PC-9 (cell line): ENCODE data around the gene GBA2.

Source experiments
- EZH2 ChIP-seq: fragments of 200-600 bp; sonication (generic); IDR thresholded peaks from 2 replicates; pipeline ENCODE4 v1.8.0; 2017; ENCODE audit warnings: antibody characterized with exemption, low read depth
- TF ChIP-seq, protein P1 (sequence below): fragments of 200-600 bp; sonication (generic); conservative IDR thresholded peaks from 2 replicates; pipeline ENCODE4 v1.6.1; 2017; ENCODE audit warnings: mixed run types, antibody characterized with exemption, mild to moderate bottlenecking, moderate library complexity

GRCh38 chr9:35700031-35700430 is 49.0 kb downstream of the GBA2 start:
- TF ChIP-seq, protein P1, sequence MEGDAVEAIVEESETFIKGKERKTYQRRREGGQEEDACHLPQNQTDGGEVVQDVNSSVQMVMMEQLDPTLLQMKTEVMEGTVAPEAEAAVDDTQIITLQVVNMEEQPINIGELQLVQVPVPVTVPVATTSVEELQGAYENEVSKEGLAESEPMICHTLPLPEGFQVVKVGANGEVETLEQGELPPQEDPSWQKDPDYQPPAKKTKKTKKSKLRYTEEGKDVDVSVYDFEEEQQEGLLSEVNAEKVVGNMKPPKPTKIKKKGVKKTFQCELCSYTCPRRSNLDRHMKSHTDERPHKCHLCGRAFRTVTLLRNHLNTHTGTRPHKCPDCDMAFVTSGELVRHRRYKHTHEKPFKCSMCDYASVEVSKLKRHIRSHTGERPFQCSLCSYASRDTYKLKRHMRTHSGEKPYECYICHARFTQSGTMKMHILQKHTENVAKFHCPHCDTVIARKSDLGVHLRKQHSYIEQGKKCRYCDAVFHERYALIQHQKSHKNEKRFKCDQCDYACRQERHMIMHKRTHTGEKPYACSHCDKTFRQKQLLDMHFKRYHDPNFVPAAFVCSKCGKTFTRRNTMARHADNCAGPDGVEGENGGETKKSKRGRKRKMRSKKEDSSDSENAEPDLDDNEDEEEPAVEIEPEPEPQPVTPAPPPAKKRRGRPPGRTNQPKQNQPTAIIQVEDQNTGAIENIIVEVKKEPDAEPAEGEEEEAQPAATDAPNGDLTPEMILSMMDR = no peak
- no peak for TF ChIP-seq EZH2
